ENCODE measurements around the gene OCA2.

Gene OCA2

GRCh38 chr15:28103831-28104230 lies 4.7 kb upstream of the OCA2 start:
- no peak for DNase-seq (ENCODE audit: low read depth)

- no peak for DNase-seq (ENCODE audit: low read depth)
These were observed 2.9 kb upstream of the OCA2 start for GRCh38 chr15:28101983-28102441.

GRCh38 chr15:28101201-28101600 lies 2.1 kb upstream of the OCA2 start:
- DNase-seq (ENCODE audit: low read depth): no peak

- no peak for DNase-seq (ENCODE audit: low read depth)
These were observed 1.5 kb upstream of the OCA2 start for GRCh38 chr15:28100516-28101195.

- no peak for DNase-seq (ENCODE audit: low read depth)
These were observed 533 bp upstream of the OCA2 start for GRCh38 chr15:28099555-28100140.

- DNase-seq (ENCODE audit: low read depth): no peak
These were observed 752 bp downstream of the OCA2 start for GRCh38 chr15:28098360-28098765.

- DNase-seq (ENCODE audit: low read depth): no peak
These were observed 1.3 kb downstream of the OCA2 start for GRCh38 chr15:28097656-28098359.

- no peak for DNase-seq (ENCODE audit: low read depth)
These were observed 2.3 kb downstream of the OCA2 start for GRCh38 chr15:28096670-28097431.

- no peak for DNase-seq (ENCODE audit: low read depth)
These were observed 2.8 kb downstream of the OCA2 start for GRCh38 chr15:28096411-28096669.

- DNase-seq (ENCODE audit: low read depth): no peak
These were observed 4.2 kb downstream of the OCA2 start for GRCh38 chr15:28094732-28095521.

- DNase-seq (ENCODE audit: low read depth): no peak
These were observed 5.2 kb downstream of the OCA2 start for GRCh38 chr15:28093752-28094535.

GRCh38 chr15:28091313-28091712 lies 7.8 kb downstream of the OCA2 start:
- no peak for DNase-seq (ENCODE audit: low read depth)

- DNase-seq (ENCODE audit: low read depth): no peak
These were observed 12.9 kb downstream of the OCA2 start for GRCh38 chr15:28086175-28086703.

- no peak for DNase-seq (ENCODE audit: low read depth)
These were observed 13.5 kb downstream of the OCA2 start for GRCh38 chr15:28085489-28086174.

- DNase-seq (ENCODE audit: low read depth): no peak
These were observed 14.6 kb downstream of the OCA2 start for GRCh38 chr15:28084547-28084946.

GRCh38 chr15:28082891-28083684 lies 16.0 kb downstream of the OCA2 start:
- DNase-seq (ENCODE audit: low read depth): no peak

- no peak for DNase-seq (ENCODE audit: low read depth)
These were observed 17.5 kb downstream of the OCA2 start for GRCh38 chr15:28081594-28081993.

GRCh38 chr15:28080386-28080785 lies 18.7 kb downstream of the OCA2 start:
- no peak for DNase-seq (ENCODE audit: low read depth)

GRCh38 chr15:28079313-28079969 lies 19.7 kb downstream of the OCA2 start:
- no peak for DNase-seq (ENCODE audit: low read depth)
